GM15510 (cell line): ENCODE results near the gene AGXT.

ENCODE experiments used
- POLR2A ChIP-seq: IDR thresholded peaks from 3 replicates; pipeline ENCODE4 v1.6.1; 2011; ENCODE audit warnings: borderline replicate concordance; ENCODE audit not compliant: insufficient read length; ENCODE audit errors: extremely low read depth

Gene AGXT

DNA sequence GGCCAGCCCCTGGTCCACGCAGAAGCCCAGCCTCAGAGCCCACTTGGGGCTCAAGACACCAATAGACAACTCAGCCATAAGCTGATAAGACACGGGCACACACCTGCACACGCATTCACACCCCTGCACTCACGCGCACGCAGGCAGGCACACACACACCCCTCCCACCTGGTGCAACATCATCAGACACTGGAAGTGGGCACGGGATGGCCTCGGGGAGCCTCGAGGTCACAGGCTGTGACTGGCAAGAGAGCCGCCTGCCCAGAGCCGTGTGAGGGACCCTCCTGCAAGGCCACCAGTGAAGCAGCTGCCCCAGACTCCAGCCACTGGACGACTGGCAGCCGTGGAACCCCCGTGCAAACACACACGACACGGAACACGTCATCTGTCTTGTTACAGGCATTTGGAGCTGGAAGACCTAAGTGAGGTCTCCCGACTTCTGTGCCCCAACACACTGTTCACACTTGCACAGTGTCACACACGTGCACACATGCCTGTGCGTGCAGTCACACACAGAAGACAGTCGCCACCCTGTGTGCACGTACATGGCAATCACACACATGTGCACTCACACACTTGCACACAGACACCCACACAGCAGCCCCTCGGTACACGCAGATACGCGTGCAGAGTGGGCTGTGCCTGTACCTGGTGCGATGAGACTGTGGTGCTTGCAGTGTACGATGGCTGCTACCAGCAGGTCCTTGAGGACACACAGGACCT is 26.4 kb downstream of the AGXT start:
- no peak for TF ChIP-seq POLR2A

DNA sequence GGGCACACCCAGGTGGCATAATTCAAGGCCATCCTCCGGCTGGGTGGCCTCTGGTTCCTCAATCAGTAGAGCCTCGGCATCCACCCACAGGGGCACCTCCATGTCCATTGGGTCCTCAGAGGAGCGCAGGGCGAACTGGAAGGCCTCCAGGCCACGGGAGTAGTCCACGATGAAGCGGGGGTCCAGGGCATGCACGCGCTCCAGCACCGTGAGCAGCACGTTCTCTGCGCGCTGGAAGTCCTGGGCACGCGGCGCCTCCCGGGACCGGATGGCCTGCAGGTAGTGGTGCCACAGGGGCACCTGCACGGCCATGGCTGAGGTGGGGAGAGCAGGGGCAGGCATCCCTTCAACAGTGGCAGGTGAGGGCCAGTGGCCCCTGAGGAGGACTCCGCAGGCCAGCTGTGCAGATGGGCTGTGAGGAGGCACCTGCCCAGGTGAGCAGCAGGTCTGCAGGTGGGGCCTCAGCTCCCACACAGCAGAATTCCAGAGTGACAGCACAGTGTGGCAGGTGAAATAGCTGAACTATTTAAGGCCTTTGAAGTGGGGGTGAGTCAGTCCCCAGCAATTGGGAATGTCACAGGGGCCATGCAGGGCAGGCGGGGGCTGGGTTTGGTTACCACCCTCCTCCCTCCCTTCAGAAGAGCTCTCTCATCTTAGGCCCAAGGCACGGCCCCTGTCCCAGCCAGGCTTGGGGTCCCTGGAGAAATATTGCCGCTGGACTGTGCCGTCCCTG is 27.2 kb downstream of the AGXT start, which contains the start of gene MAB21L4:
MAB21L4 (minus strand) TSS at position 501 of the 733 bp plus-strand sequence; CDS start at position 342, 159 bp downstream.
- no peak for TF ChIP-seq POLR2A

DNA sequence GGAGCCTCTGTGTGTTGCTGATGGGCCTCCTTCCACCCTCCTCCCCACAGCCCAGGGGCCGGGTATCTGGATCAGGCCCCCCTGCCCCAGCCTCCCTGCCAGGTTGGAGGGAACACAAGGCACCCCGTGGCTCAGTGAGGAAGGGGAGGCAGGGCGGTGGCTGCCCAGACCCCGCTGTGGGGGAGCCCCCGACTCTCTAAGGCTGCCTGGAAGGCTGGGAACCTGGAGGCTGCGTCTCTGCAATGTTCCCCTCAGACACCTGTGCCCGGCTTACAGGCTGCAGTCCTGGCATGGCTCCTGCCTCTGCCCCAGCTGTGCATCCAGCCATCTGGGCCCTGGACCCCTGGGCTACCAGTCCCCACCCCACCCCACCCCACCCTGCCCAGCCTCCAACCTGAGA is 27.8 kb downstream of the AGXT start:
- no peak for TF ChIP-seq POLR2A

DNA sequence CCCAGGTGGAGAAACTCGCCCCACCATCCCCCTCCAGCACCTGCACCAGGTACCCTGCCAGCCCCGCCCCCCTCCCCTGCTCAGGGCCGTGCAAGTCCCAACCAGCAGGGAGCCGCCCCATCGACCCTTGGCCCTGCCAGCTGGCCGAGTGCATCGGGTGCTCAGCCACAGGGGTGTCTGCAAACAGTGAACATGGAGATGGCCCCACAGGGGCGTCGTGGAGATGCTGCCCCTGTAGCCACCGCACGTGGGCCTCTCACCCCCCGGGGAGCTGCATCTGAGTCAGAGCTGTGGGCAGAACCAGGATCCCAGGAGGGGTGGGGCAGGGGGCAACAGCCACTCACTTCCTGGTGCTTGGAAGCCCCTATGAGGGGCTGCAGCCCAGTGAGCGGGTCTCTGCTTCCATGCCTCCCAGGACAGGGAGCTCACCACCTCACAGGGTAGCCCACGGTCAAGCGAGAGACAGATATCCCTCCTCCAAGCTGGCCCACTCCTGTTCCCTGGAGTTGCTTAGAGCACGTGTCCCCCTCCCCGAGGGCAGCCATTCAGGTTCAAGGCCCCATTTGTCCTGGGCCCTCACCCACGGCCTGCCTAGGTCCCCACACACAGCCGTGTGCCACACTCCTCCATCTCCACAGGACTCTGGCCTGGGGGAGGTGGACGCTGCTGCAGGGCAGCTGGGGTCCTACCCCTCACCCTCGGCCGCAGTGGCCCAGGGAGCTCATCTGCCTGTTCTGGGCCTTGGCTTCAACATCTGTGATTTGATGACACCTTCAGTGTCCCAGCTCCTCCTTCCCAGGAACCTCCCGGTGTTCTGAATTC is 28.5 kb downstream of the AGXT start:
- TF ChIP-seq POLR2A, result no peak

DNA sequence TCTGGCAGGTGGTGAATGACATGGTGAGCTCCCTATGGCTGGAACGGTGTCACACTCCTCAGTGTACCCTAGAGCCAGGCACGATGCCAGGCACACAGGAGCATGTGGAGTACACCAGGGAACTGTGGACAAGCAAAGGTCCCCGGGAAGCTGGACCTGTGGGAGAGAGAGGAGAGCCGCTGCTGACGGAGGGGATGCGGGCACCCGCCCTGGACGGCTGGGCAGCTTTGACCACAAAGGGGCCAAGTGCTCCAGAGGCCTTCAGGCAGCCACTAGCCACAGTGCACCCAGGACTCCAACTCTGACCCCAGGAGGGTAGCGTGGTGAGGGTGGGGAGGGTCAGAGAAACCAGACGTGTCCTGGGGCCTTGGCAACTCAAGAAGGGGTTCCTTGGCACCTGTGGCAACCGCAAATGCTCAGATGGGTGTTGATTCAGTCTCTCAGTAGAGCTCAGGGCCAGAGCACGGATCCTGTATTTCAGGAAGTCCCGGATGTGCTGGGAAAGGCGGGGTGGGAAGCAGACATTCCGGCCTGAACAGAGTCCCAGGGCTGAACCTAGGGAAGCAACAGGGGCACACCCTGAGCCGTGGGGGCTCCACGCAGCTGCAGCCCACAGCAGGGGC is 29.6 kb downstream of the AGXT start:
- no peak for TF ChIP-seq POLR2A

DNA sequence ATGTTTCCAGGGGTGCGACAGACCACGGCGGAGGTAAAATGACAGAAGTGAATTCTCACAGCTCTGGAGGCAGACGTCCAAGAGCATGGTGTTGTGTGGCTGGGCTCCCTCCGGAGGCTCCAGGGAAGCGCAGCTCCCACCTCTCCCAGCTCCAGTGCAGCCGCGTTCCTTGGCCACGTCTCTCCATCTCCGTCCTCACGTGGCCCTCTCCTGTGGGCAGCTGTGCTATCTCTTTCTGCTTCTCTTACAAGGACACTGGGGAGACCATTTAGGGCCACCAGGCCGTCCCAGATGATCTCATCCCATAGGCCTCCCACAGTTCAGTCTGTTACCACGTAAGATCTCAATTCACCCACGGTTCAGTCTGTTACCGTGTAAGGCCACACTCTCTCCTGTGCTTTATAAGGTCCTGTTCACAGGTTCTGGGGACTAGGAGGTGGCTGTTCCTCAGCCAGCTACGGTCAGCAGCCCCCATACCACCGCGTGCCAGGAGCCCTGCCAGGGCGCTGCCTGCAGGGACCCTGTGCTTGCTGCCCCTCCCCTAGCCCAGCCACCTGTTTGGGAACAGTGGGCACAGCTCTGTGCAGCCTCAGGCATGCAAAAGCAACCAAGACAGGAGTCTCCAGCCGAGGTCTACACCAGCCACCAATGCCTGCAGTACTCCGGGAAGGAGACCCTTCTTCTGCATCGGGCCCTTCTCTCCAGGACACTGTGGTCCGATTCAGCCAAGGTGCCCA is 30.3 kb downstream of the AGXT start:
- no peak for TF ChIP-seq POLR2A

DNA sequence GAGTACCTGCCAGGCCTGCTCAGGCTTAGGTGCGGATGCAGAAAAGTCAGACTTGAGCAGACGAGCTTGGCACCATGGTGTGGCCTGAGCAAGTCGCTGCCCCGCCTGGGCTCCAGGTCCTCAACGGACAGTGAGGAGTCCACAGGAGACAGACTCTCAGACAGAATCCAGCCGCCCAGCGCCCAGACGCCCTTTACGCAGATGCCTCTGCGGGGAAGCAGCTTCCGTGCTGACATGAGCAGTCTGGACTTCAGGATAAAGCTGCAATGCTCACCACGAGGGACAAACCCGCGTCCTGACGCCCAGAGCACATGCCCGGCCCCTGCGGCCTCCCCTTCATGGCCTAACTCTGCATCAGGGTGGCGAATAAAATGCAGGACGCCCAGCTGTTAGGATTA is 30.8 kb downstream of the AGXT start:
- no peak for TF ChIP-seq POLR2A

DNA sequence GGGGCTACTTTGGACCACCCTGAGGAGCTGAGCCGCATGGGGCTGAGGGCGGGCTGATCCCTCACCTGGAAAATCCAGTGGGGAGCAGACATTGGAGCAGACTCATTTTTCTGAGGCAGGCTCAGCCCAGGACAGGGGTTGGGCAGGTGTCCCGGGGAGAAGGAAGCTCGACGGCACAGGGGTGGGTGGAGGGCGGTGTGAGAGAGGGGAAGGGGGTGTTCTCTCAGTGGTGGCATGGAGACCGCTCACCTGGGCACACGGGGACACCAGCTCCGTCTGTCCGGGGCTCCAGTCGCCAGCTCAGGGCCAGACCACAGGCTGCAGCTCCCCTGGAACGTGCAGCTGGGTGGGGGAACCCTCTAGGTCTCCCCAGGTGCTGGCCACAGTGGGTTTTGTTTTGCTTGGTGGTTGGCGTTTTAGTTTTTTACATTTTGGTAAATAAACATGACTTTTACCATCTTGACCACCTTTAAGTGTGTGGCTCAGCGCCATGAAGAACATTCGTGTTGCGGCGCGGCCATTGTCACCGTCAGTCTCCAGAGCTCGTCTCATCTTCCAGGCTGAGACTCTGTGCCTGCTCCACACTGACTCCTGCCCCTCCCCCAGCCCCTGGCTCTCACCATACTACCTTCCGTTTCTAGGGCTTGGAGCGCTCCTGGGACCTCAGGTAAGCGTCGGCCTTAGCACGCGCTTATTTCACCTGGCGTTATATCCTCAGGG is 31.7 kb downstream of the AGXT start:
- TF ChIP-seq POLR2A, result no peak

DNA sequence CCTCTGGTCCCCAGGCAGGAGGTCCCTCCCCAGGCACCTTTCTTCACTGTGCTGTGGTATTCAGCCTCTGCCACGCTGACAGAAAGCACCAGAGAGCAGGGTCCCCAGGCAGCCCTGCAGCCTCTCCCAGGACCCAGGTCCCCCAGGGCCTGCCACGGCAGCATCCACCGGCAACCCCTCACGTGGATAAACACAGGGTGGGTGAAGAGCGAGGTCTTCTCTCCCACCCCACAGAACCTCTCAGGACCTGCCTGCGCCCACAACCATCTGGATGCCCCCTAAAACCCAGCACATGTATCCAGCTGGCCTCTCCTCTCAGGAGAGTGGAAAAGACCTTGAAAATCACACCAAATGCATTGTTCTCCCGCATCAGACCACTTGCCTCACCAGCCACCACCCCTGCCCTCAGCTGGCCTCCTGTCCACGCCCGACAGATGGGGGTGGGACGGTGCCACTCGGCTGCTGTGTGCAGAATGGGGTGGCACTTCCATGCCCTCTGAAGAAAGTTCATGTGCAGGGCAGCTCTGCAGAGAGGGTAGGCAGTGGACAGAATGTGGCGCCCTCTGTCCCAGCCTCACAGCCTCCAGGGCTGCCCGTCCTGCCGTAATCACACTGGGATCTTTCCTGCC is 33.5 kb downstream of the AGXT start:
- TF ChIP-seq POLR2A, result no peak

DNA sequence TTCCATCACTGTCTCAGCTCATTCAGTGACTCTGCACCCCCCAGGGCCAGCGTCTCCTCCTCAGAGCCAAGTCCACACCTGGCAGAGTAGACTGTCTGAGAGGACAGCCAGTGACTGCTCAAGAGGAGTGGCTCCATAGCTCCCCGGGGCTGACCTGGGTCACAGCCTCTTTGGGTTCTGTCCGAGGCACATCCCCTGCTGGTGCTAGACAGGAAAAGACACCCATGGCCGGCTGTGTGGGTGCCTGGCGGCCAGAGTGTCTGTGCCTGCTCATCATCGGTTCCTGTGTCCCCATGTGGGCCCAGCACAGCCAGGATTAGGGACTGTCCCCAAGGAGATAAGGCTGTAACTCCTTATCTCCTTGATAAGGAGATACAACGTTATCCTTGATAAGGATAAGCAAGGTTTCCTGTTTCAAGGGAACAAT is 34.0 kb downstream of the AGXT start:
- TF ChIP-seq POLR2A, result no peak

DNA sequence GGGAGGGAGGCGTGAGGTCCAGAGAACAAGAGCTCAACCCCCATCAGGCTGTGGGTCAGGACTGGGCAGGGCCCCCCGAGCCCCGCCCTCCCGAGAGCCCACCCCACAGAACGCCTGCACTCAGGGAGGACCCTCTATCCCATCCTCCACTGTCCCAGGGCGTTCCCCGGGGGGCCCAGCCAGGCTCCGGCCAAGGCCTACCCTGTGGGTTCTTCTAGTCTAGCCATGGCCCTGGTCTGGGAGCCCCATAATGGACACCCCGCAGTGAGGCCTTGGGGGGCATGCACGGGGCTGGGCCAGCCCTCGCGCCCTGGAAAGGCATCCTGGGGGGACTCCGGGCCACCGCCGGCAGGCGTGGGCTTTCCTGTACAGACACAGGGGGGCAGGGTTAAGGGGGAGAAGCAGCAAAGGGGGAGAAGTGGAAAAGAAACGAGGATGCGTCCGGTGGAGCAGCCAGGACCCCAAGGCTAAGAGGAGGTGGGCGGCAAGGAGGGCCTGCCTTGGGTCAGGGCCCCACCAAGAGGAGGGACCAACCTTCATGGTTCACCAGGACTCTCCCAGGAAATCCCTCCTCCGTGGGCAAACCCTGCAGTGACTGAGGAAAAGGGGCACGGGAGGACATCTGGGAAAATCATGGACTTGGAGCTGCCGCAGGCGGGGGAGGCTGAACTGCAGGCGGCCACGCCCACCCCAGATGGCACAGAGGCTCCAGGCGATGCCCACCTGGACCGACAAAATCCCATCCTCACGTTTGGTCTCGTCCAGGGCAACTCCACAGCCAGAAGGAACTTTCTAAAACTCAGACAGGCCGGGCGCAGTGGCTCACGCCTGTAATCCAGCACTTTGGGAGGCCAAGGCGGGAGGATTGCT is 34.8 kb downstream of the AGXT start:
- no peak for TF ChIP-seq POLR2A
